H4 (cell line): ENCODE data around the gene PHYHIPL. TPM values are rescaled to one million over a fixed set of nuclear protein-coding genes. Genes with fewer than 3 reads are reported as not detected.

Source experiments
- DNase-seq: peaks from one replicate; pipeline ENCODE4 v3.0.0-alpha.2; 2015; ENCODE audit warnings: low spot score
- total RNA-seq: library from RNA; depleted of rRNA; stranded (reverse); fragments of >200 nt; shearing (Covaris generic); gene quantifications from 2 replicates; pipeline ENCODE4 v1.2.3, GENCODE V29; 2014; rRNA removed

PHYHIPL gene
- total RNA-seq, 1 experiment from 2014 or later: 0.06 TPM

DNA sequence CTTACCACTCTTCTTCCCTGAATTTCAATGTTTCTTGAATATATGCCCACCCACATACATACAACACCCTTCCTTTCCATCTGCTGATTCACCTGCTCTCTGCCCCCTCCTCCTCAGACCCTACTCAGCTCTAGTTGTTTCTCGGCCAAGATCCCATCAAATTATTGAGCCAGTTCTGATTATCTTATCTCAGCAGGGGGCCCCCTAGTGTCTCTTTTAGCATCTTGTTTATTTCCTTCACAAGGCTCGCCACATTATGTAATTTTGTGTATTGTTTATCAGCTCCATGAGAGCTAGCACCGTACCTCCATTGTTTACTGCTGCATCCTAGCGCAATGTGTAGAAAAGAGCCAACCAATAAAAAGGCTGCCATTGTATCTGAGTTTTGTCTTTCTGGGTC lies 114.0 kb downstream of the PHYHIPL start:
- DNase-seq: no peak

Other genes starting within 250 kb of the PHYHIPL start
- 3.9 and 8.1 TPM in 2 replicates for gene FAM13C, start 185.9 kb downstream of the PHYHIPL start, total RNA-seq